OCI-LY1 (cell line): ENCODE measurements around the gene ZXDC.

Experiments
- H2AFZ ChIP-seq: fragments of 200-600 bp; sonication (generic), shearing (Covaris generic); 2 replicates; pipeline ENCODE4 v1.6.0; 2014; ENCODE audit warnings: antibody characterized with exemption, mild to moderate bottlenecking, low read length
- H3F3A ChIP-seq: fragments of 200-600 bp; sonication (generic), shearing (Covaris generic); 2 replicates; pipeline ENCODE4 v1.6.0; 2014; ENCODE audit warnings: mild to moderate bottlenecking, antibody characterized with exemption, low read length, moderate library complexity; ENCODE audit not compliant: insufficient read depth
- H3K27ac ChIP-seq: fragments of 200-600 bp; sonication (generic); 2 replicates; pipeline ENCODE4 v1.5.1; 2014; ENCODE audit warnings: low read length, mixed run types, mild to moderate bottlenecking, low read depth; ENCODE audit not compliant: poor library complexity, severe bottlenecking
- H3K27me3 ChIP-seq: fragments of 200-600 bp; sonication (generic); 2 replicates; pipeline ENCODE4 v1.6.0; 2014; ENCODE audit warnings: antibody characterized with exemption, mild to moderate bottlenecking, low read length, moderate library complexity; ENCODE audit not compliant: insufficient read depth
- H3K36me3 ChIP-seq: fragments of 200-600 bp; sonication (generic); 2 replicates; pipeline ENCODE4 v1.6.1; 2014; ENCODE audit warnings: mild to moderate bottlenecking, antibody characterized with exemption, low read length, moderate library complexity, mixed read lengths; ENCODE audit not compliant: insufficient read depth
- H3K4me1 ChIP-seq: fragments of 200-600 bp; sonication (generic); 2 replicates; pipeline ENCODE4 v1.5.1; 2014; ENCODE audit warnings: mild to moderate bottlenecking, low read length, moderate library complexity; ENCODE audit not compliant: insufficient read depth, severe bottlenecking
- H3K4me2 ChIP-seq: fragments of 200-600 bp; sonication (generic), shearing (Covaris generic); 2 replicates; pipeline ENCODE4 v1.6.1; 2014; ENCODE audit warnings: low read length
- H3K4me3 ChIP-seq: fragments of 200-600 bp; sonication (generic); 2 replicates; pipeline ENCODE4 v1.5.1; 2014; ENCODE audit warnings: low read length, low read depth, mild to moderate bottlenecking, mixed read lengths; ENCODE audit not compliant: poor library complexity, severe bottlenecking
- H3K79me2 ChIP-seq: fragments of 200-600 bp; shearing (Covaris generic); 2 replicates; pipeline ENCODE4 v1.6.1; 2016; ENCODE audit warnings: mixed run types, low read length, mixed read lengths; ENCODE audit not compliant: insufficient read depth
- H3K9ac ChIP-seq: fragments of 200-600 bp; sonication (generic), shearing (Covaris generic); 2 replicates; pipeline ENCODE4 v1.6.1; 2014; ENCODE audit warnings: mild to moderate bottlenecking, low read length, mixed read lengths
- H3K9me2 ChIP-seq: fragments of 200-600 bp; sonication (generic), shearing (Covaris generic); 2 replicates; pipeline ENCODE4 v1.6.1; 2014; ENCODE audit warnings: low read depth, mild to moderate bottlenecking, low read length, mixed read lengths
- H3K9me3 ChIP-seq: fragments of 200-600 bp; shearing (Covaris generic); 2 replicates; pipeline ENCODE4 v1.6.1; 2014; ENCODE audit warnings: low read length, mixed read lengths
- H4K20me1 ChIP-seq: fragments of 200-600 bp; sonication (generic), shearing (Covaris generic); 2 replicates; pipeline ENCODE4 v1.6.0; 2016; ENCODE audit warnings: mild to moderate bottlenecking, low read length; ENCODE audit not compliant: insufficient read depth
- CTCF ChIP-seq: fragments of 200-600 bp; sonication (generic), shearing (Covaris generic); IDR thresholded peaks from 2 replicates; pipeline ENCODE4 v1.5.1; 2017; ENCODE audit warnings: mild to moderate bottlenecking, antibody characterized with exemption, low read length, moderate library complexity, mixed read lengths
- EZH2 ChIP-seq: fragments of 200-600 bp; sonication (generic), shearing (Covaris generic); IDR thresholded peaks from 2 replicates; pipeline ENCODE4 v1.8.0; 2017; ENCODE audit warnings: borderline replicate concordance, mixed run types, mild to moderate bottlenecking, antibody characterized with exemption, low read length, moderate library complexity, mixed read lengths

The ZXDC gene

GRCh38 chr3:126464997-126465396 lies 10.7 kb downstream of the ZXDC start:
- Histone ChIP-seq H3K9me2 (no peaks in the 10 kb centered on the region), H3K27ac (no peak overlapping the region), H3F3A (no peaks in the 10 kb centered on the region), H3K9me3 (no peaks in the 10 kb centered on the region), H3K27me3 (no peaks in the 10 kb centered on the region), H2AFZ (no peak overlapping the region), H3K36me3 (peaks cover 94% of the 10 kb centered on the region), H3K4me3 (no peak overlapping the region), H3K4me2 (no peak overlapping the region), H4K20me1 (no peaks in the 10 kb centered on the region), H3K9ac (no peak overlapping the region), H3K4me1 (no peaks in the 10 kb centered on the region), H3K79me2 (no peaks in the 10 kb centered on the region)
- TF ChIP-seq CTCF: no peak
- no peak for TF ChIP-seq EZH2

- Histone ChIP-seq H3K27ac (no peak overlapping the region), H3K4me3 (no peak overlapping the region), H3K9me2 (no peaks in the 10 kb centered on the region), H3K27me3 (no peaks in the 10 kb centered on the region), H2AFZ (no peak overlapping the region), H3K9me3 (no peaks in the 10 kb centered on the region), H3K4me1 (no peaks in the 10 kb centered on the region), H3K36me3 (peaks cover 94% of the 10 kb centered on the region), H4K20me1 (no peaks in the 10 kb centered on the region), H3K79me2 (no peaks in the 10 kb centered on the region), H3K4me2 (no peak overlapping the region), H3F3A (no peaks in the 10 kb centered on the region), H3K9ac (no peak overlapping the region)
- TF ChIP-seq CTCF (no peak), EZH2 (no peak)
Observed at GRCh38 chr3:126464494-126464893, 11.2 kb downstream of the ZXDC start.

GRCh38 chr3:126464093-126464492 lies 11.6 kb downstream of the ZXDC start:
- H4K20me1 ChIP-seq: no peaks in the 10 kb centered on the region
- no peak overlapping the region for H3K4me3 ChIP-seq
- no peak overlapping the region for H3K4me2 ChIP-seq
- no peak overlapping the region for H2AFZ ChIP-seq
- H3K9ac ChIP-seq: no peak overlapping the region
- H3K9me2 ChIP-seq: no peaks in the 10 kb centered on the region
- no peaks in the 10 kb centered on the region for H3F3A ChIP-seq
- peaks cover 94% of the 10 kb centered on the region for H3K36me3 ChIP-seq
- no peaks in the 10 kb centered on the region for H3K9me3 ChIP-seq
- H3K27ac ChIP-seq: no peak overlapping the region
- H3K27me3 ChIP-seq: no peaks in the 10 kb centered on the region
- TF ChIP-seq EZH2: no peak
- no peak for TF ChIP-seq CTCF
- no peaks in the 10 kb centered on the region for H3K4me1 ChIP-seq
- H3K79me2 ChIP-seq: no peaks in the 10 kb centered on the region
